ENCODE measurements around the gene SBNO2.
"Not testable (repeated sequence)": the region's sequence is repeated elsewhere in the genome, so short reads cannot be mapped to it uniquely, and the experiment has no call there.

The SBNO2 gene

DNA sequence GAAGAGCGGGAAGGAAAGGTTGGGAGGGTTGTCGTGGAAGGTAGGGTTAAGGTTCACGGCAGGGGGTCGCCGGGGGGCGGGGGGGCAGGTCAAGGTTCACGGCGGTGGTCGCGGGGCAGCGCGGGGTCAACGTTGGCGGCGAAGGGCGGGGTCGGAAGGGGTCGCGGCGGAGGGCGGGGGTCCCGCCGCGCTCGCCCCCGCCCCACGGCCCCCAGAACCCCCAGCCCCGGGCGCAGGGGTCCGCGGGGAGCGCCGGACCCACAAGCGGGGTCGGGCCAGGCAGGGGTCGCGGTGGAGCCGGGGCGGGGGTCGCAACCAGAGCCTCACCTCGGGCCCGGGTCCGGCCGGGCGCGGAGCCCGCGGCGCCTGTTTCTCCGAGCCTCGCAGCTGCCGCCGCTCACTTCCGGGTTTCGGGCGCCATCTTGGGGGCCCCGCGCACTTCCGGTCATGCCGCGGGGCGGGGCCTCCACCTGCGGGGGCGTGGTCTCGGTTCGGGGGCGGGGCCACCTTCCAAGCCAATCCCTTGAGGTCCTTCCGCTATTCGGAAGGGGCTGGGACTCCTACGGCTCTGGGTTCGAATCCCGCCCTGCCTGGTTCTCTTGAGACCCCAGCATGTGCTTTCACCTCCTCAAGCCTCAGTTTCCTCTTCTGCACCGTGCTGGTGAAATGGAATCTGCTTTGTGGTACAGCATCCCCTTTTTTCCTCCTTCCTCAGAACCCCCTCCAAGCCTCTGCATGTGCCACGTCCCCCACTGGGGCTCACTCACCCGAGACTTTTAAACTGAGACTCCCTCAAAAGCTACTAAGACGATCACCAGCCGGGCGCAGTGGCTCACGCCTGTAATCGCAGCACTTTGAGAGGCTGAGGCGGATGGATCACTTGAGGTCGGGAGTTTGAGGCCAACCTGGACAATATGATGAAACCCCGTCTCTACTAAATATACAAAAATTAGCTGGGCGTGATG, at the start of gene SBNO2:
Gene SBNO2, minus strand, starts transcription at position 424 of the 965 bp plus-strand sequence. CDS start 19,992 bp downstream, outside the sequence.
- peak; percentile 72 to 93 for DNase-seq

DNA sequence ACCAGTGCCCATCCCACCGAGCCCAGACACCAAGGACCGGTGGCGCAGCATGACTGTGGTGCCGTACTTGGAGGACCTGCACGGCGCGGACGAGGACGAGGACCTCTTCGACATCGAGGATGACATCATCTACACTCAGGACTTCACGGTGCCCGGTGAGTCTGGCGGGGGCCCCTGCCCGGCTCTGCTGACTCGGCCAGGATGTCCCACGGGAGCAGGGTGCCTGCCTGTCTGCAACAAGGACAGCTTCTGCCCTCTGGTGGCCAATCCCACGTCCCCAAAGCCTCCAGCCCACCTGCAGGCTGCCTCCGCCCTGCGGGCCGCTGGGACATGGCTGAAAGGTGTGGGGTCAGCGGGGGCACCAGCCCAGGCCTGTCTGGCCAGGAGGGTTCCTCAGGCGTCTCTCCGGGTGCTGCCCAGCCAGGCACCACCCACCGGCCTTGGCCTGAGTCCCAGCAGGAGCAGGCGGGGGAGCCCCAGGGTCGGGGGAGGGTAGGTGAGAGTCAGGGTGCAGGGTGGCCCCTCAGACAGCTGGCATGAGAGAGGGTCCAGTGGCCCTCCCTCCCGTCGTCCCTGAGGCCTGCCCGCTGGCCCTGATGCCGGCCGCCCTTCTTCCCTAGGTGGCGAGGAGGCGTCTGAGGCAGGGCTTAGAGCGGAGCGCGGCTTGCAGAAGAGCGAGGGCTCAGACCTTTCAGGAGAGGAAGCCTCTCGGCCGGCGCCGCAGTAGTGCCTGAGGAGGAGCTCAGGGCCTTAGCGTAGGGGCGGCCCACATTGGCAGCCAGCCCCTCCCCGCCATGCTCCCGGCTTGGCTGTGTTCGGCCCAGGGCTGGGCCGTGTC, 49.2 kb upstream of the SBNO2 start:
- DNase-seq, result peak in 1 of 2 experiments; percentile 42

- no peak for DNase-seq
These were observed 48.3 kb upstream of the SBNO2 start for GRCh38 chr19:1222394-1222793.

DNA sequence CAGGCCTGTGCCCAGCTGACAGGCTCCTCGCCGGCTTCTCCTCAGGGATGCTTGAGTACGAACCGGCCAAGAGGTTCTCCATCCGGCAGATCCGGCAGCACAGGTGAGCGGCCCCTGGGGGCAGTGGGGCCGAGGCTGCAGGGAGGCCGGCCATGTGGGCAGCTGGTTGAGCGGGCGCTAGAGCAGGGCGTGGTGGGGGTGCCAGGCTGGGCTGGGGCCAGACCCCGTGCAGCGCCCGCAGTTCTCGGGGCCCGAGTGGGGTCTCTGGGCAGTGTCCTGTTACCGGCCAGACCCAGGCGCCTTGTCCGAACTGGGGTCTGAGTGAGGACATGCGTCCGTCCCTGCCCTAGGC, 47.8 kb upstream of the SBNO2 start:
- DNase-seq, result no peak

DNA sequence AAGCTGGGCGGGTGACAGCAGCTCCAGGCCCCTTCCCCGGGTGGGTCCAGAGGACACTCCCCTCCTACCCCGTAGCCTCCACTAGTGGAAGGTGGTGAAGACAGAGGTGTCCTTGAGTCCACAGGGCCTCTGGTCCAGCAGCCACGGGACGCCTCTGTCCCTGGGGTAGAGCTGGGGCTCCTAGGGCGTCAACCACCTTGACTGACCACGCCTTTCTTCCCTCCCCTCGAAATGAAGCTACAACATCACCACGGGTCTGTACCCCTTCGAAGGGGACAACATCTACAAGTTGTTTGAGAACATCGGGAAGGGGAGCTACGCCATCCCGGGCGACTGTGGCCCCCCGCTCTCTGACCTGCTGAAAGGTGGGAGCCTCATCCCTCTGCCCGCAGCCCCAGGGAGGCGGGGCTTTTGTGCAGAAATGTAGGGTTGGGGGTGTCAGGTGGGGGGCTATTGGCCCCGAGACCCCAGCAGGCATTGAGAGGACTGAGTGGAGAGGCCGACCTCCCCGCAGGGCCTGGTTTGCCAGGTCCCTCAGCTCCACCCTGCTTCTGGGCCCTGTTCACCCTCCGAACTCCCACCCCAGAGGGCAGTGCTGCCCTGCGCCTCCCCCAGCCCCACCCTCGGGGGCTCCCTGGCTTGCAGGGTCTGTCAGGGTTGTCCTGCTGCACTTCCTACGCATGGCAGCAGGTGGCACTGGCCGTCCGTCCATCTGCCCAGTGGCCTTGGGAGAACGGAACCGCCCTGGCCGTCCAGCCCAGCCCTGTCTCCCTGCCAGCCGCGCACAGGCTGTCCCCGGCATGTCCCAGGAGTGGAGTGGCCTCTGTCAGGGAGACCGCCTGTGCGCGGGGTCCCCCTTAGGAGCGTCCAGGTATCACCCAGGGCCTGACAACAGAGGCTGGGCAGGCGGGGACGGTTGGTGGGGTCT, 47.2 kb upstream of the SBNO2 start:
- DNase-seq, result no peak

DNA sequence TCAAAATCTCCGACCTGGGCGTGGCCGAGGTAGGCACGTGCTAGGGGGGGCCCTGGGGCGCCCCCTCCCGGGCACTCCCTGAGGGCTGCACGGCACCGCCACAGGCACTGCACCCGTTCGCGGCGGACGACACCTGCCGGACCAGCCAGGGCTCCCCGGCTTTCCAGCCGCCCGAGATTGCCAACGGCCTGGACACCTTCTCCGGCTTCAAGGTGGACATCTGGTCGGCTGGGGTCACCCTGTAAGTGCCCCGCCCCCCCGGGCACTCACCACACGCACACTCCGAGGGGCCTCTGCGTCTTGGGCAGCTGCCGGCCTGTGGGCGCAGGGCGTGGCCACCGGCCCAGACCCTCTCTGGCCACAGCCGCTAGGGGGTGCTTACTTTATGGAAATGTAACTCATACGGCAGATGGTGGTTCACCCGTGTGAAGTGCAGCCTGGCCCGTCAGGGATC, 46.4 kb upstream of the SBNO2 start:
- no peak for DNase-seq

- no peak for DNase-seq
These were observed 45.9 kb upstream of the SBNO2 start for GRCh38 chr19:1219786-1220476.

GRCh38 chr19:1218751-1219567, 44.9 kb upstream of the SBNO2 start:
- no peak for DNase-seq

GRCh38 chr19:1217366-1217765, 43.3 kb upstream of the SBNO2 start:
- DNase-seq, result no peak

- DNase-seq, result no peak
These were observed 42.7 kb upstream of the SBNO2 start for GRCh38 chr19:1216756-1217155.

DNA sequence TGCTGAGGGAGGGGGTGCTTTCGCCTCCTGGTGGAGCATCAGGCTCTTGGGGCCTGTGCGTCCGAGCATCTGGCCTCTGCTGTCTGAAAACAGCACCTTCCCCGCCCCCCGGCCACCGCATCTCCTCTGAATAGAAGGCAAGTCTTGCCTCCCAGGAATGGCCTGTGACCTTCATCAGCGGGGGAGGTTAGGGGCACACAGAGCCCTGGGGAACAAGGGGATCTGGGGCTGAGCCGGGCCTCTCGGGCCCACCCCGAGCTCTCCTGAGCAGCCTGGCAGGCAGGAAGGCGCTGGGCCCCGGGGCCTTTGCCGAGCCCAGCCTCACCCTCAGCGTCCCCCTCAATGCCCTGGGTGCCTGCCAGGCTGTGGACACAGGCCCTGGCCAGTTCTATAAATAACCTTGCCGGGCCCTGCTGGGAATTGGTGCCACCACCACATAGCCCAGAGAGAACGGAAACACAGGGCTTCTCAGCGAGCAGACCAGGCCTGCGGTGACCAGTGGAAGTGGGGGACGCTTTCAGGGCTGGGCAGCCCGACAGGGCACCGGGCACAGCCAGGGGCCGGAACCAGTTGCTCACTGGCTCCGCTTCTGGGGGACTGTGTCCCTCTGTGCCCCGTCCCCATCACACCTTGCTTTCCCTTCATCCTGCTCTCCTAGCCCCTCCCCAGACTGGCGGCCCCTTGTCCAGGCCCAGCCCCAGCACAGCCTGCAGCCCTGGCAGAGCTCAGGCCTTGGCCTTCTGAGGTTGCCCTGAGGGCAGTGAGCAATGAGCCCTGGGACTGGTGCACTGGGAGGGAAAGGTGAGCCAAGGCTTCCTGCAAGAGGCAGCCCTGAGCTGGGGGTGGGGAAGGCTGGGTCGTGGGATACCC, 41.0 kb upstream of the SBNO2 start:
- no peak for DNase-seq

DNA sequence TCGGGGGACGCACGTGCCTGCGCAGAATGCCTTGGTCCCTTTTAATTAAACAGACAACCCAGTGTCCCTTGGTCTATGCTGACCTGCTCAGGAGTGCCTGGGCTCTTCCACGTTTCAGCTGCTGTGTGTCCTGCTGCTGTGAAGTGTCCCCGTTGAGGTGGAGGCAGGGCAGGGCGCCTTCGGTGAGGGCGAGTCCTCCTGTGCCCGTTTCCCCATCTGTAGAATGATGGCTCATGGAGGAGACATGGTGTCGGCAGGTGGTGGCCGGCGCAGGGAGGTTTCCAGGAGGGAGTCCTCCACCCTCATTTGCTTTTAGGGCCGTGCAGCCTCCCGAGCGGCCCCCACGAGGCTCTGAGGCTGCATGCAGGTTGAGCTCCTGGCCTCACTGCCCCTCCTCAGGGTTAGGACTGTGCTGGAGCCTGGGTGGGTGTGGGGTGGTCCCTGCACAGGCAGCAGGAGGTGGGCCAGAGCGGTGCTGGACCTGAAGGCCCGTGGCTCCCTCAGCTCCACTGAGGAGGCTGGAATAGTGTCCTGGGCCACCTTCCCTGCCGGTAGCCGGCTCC, 40.3 kb upstream of the SBNO2 start:
- no peak for DNase-seq

DNA sequence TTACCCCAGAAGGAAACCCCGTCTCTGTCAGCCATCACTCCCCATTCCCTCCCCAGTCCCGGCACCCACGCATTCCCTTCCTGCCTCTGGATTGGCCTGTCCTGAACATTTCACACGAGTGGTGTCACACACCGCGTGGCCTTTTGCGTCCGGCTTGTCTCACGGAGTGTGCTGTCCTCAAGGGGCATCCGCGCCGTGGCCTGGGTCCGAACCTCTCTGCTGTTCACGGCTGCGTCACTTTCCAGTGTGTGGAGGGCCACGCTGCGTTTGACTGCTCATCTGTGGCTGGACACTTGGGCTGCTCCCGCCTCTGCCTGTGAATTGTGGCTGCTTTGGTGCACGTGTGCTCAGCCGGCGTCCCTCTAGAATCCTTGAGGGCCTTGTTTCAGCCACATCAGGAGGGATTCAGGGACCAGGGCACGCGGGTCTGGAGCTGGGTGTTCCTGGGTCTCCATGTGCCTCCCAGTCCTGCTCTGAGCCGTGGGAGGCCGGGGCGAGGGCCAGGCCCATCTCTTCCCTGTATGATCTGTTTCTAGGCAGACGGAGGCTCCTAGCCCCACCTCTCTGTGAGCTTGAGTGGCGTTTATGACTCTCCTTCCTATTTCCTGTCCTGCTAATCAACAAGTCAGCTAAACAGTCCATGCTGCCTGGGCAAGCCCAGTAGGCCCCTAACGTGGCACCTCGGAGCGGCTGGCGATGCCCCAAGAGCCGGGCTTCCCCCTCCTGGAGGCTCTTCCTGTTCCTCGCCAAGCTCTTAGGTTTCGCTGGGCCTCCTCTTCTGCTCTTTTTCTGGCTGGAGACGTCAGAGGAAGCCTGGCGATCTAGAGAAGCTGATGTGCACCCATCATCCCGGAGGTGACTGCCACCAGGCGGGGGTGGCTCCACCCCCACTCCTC, 39.6 kb upstream of the SBNO2 start:
- no peak for DNase-seq

DNA sequence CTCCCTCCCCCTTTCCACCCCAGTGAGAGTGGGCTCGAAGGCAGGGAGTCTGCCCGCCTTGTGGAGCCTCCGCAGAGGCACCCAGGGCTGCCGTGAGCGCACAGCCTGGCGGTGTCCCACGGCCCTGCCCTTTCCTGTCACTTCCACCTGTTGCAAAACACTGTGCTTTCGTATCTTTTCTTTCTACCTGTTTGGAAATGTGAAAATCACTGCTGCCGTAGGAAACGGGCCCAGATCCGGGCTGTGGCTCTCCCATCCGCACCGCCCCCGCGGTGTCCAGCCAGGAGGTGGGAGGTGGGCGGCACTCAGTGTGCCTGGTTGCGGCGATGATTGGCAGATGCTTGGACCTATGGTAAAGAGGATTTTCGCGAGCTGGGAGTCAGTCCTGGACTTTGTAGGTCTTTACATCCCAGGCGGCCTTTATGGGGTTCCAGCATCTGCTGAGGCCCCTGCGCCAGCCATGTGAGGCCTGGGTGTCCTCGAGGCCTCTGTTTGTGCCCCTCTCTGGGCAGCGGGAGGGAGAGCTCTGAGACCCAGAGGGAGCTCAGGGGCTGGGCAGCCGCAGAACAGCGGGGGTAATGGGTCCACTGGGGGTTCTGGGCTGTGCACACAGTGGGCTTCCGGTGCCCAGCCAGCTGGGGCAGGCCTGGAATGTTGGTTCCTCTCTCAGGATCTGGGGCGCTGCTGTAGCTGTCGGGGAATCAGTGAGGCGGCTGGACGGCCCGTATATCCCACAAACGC, 37.6 kb upstream of the SBNO2 start:
- no peak for DNase-seq

- no peak for DNase-seq
These were observed 36.1 kb upstream of the SBNO2 start for GRCh38 chr19:1210227-1210538.

DNA sequence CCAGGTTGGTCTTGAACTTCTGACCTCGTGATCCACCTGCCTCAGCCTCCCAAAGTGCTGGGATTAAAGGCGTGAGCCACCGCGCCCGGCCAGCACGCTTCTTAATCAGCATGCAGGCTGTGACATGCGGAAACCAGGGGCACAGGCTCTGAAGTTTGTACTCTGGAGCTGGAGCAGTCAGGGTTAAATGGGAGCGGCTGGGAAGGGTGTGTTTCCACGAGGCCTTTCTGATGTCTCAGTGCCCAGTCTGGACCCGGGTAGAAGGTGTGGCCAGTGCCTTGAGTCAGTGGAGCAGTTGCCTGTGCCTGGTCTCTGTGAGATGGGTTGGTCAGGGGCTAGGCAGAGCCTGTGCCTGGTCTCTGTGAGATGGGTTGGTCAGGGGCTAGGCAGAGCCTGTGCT, 34.8 kb upstream of the SBNO2 start:
- not testable (repeated sequence) for DNase-seq

GRCh38 chr19:1206864-1207450, 32.9 kb upstream of the SBNO2 start:
- no peak for DNase-seq

Data from NCI-H446 (cell line).